Measurements from ENCODE around the gene TEPSIN.
A peak's percentile ranks its signal among the peaks of the same experiment; 100 is the strongest.

GRCh38 chr17:81241203-81241602 lies 2.3 kb upstream of the TEPSIN start:
- TF ChIP-seq, protein P1, sequence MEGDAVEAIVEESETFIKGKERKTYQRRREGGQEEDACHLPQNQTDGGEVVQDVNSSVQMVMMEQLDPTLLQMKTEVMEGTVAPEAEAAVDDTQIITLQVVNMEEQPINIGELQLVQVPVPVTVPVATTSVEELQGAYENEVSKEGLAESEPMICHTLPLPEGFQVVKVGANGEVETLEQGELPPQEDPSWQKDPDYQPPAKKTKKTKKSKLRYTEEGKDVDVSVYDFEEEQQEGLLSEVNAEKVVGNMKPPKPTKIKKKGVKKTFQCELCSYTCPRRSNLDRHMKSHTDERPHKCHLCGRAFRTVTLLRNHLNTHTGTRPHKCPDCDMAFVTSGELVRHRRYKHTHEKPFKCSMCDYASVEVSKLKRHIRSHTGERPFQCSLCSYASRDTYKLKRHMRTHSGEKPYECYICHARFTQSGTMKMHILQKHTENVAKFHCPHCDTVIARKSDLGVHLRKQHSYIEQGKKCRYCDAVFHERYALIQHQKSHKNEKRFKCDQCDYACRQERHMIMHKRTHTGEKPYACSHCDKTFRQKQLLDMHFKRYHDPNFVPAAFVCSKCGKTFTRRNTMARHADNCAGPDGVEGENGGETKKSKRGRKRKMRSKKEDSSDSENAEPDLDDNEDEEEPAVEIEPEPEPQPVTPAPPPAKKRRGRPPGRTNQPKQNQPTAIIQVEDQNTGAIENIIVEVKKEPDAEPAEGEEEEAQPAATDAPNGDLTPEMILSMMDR (IDR thresholded peaks at IDR 0.05; ENCODE audit: extremely low read depth in 1 of 2, insufficient read depth in 1 of 2, low read depth in 1 of 2, low read length in 2 of 2), result no peak
- TF ChIP-seq POLR2AphosphoS5 (IDR thresholded peaks at IDR 0.05; ENCODE audit: insufficient read depth, low read depth, low read length) (no peak), MAX (IDR thresholded peaks at IDR 0.05; ENCODE audit: insufficient read depth, insufficient read length) (no peak), EZH2 (IDR thresholded peaks at IDR 0.05; ENCODE audit: borderline replicate concordance, low read depth, low read length, severe bottlenecking) (no peak), POLR2A (IDR thresholded peaks at IDR 0.05; ENCODE audit: low read depth, low read length) (peak; percentile 39), GATA2 (IDR thresholded peaks at IDR 0.05; ENCODE audit: insufficient read depth, insufficient read length, low read depth, low read length) (no peak), JUN (IDR thresholded peaks at IDR 0.05; ENCODE audit: borderline replicate concordance, insufficient read depth, insufficient read length, low read depth) (no peak)

All from endothelial cell of umbilical vein (primary cell).